NCI-H748 (cell line): Measurements from ENCODE around the gene PATL2.
A peak's percentile ranks its signal among the peaks of the same experiment; 100 is the strongest.
"Not testable (repeated sequence)": the region's sequence is repeated elsewhere in the genome, so short reads cannot be mapped to it uniquely, and the experiment has no call there.

Experiments
- DNase-seq: peaks from one replicate; lab custom pipeline; 2025; ENCODE audit not compliant: unreplicated experiment; lab: John Stamatoyannopoulos, UW

PATL2 gene

GRCh38 chr15:44711096-44711742 is at the start of gene PATL2, which contains the start of gene B2M:
Gene PATL2 (minus strand): TSS chr15:44711323. CDS start chr15:44676490, 34,833 bp downstream.
Gene B2M (plus strand): TSS chr15:44711517. CDS start chr15:44711547, 30 bp downstream.
- DNase-seq = peak; percentile 92

GRCh38 chr15:44753345-44753744 is 42.2 kb upstream of the PATL2 start:
- no peak for DNase-seq

- DNase-seq = not testable (repeated sequence)
These were observed 32.3 kb upstream of the PATL2 start for GRCh38 chr15:44743454-44743853.

GRCh38 chr15:44739222-44739847 is 28.2 kb upstream of the PATL2 start:
- DNase-seq = not testable (repeated sequence)

- peak; percentile 59 for DNase-seq
These were observed 27.3 kb upstream of the PATL2 start for GRCh38 chr15:44738340-44738984.

GRCh38 chr15:44736181-44736765 is 25.1 kb upstream of the PATL2 start, which contains the start of gene TRIM69:
Gene TRIM69 (plus strand): TSS chr15:44736528. CDS start chr15:44736705, 177 bp downstream.
- no peak for DNase-seq

- DNase-seq = no peak
These were observed 24.5 kb upstream of the PATL2 start for GRCh38 chr15:44735482-44736180.

- DNase-seq = no peak
These were observed 23.8 kb upstream of the PATL2 start for GRCh38 chr15:44734839-44735481.

- DNase-seq = peak; percentile 75
These were observed 18.4 kb upstream of the PATL2 start for GRCh38 chr15:44729408-44730127.

- peak; percentile 96 for DNase-seq
These were observed 17.7 kb upstream of the PATL2 start for GRCh38 chr15:44728576-44729407.

- DNase-seq = not testable (repeated sequence)
These were observed 17.1 kb upstream of the PATL2 start for GRCh38 chr15:44728232-44728575.

GRCh38 chr15:44727485-44728231 is 16.5 kb upstream of the PATL2 start:
- no peak for DNase-seq

GRCh38 chr15:44726568-44727484 is 15.7 kb upstream of the PATL2 start:
- DNase-seq = no peak

- no peak for DNase-seq
These were observed 15.0 kb upstream of the PATL2 start for GRCh38 chr15:44726136-44726535.

- no peak for DNase-seq
These were observed 10.9 kb upstream of the PATL2 start for GRCh38 chr15:44722011-44722410.

- no peak for DNase-seq
These were observed 9.5 kb upstream of the PATL2 start for GRCh38 chr15:44720460-44721176.

GRCh38 chr15:44720000-44720435 is 8.9 kb upstream of the PATL2 start:
- DNase-seq = not testable (repeated sequence)
